Astrocyte (in vitro differentiated cells and primary cell): ENCODE measurements around the gene TTL.

ENCODE experiments used
- EZH2 ChIP-seq: IDR thresholded peaks from 2 replicates; pipeline ENCODE4 v1.6.1; 2012; ENCODE audit warnings: mild to moderate bottlenecking, low read length, inconsistent platforms; ENCODE audit not compliant: insufficient read depth
- TF ChIP-seq, protein P1 (sequence below): IDR thresholded peaks from 2 replicates; pipeline ENCODE4 v1.5.1; 2011; ENCODE audit warnings: low read depth, mild to moderate bottlenecking, inconsistent platforms, low read length, moderate library complexity; ENCODE audit not compliant: insufficient read depth

- TF ChIP-seq, protein P1, sequence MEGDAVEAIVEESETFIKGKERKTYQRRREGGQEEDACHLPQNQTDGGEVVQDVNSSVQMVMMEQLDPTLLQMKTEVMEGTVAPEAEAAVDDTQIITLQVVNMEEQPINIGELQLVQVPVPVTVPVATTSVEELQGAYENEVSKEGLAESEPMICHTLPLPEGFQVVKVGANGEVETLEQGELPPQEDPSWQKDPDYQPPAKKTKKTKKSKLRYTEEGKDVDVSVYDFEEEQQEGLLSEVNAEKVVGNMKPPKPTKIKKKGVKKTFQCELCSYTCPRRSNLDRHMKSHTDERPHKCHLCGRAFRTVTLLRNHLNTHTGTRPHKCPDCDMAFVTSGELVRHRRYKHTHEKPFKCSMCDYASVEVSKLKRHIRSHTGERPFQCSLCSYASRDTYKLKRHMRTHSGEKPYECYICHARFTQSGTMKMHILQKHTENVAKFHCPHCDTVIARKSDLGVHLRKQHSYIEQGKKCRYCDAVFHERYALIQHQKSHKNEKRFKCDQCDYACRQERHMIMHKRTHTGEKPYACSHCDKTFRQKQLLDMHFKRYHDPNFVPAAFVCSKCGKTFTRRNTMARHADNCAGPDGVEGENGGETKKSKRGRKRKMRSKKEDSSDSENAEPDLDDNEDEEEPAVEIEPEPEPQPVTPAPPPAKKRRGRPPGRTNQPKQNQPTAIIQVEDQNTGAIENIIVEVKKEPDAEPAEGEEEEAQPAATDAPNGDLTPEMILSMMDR = no peak
- TF ChIP-seq EZH2 = no peak
Measured at GRCh38 chr2:112583497-112584133, 101.7 kb downstream of the TTL start.
